SK-N-SH treated with all-trans-retinoic acid at 6 μM for 48 hours (cell line): ENCODE data around the gene PLXDC2.
"Not testable (repeated sequence)": the region's sequence is repeated elsewhere in the genome, so short reads cannot be mapped to it uniquely, and the experiment has no call there.

Experiments
- BACH2 ChIP-seq: fragments of 250-450 bp; sonication (Bioruptor Pico); IDR thresholded peaks from 2 replicates; pipeline ENCODE4 v1.9.0; 2021; ENCODE audit warnings: mild to moderate bottlenecking, borderline replicate concordance
- TOX ChIP-seq: fragments of 250-450 bp; sonication (Bioruptor Pico); IDR thresholded peaks from 2 replicates; pipeline ENCODE4 v1.8.0; 2021; ENCODE audit warnings: mild to moderate bottlenecking, moderate library complexity, borderline replicate concordance
- ZFP3 ChIP-seq: fragments of 250-450 bp; sonication (Bioruptor Pico); IDR thresholded peaks from 2 replicates; pipeline ENCODE4 v1.5.0; 2020; ENCODE audit warnings: mild to moderate bottlenecking, moderate library complexity
- ZFP30 ChIP-seq: fragments of 450-650 bp; formaldehyde crosslinking; IDR thresholded peaks from 2 replicates; pipeline ENCODE4 v1.5.0; 2022; ENCODE audit warnings: mild to moderate bottlenecking, moderate library complexity
- ZNF70 ChIP-seq: fragments of 450-650 bp; formaldehyde crosslinking; IDR thresholded peaks from 2 replicates; pipeline ENCODE4 v1.5.0; 2020; ENCODE audit warnings: mild to moderate bottlenecking, moderate library complexity
- TF ChIP-seq, protein P1 (sequence below): fragments of 250-450 bp; sonication (Bioruptor Pico); IDR thresholded peaks from 2 replicates; pipeline ENCODE4 v1.5.1; 2020; ENCODE audit warnings: low read depth, mild to moderate bottlenecking, moderate library complexity

DNA sequence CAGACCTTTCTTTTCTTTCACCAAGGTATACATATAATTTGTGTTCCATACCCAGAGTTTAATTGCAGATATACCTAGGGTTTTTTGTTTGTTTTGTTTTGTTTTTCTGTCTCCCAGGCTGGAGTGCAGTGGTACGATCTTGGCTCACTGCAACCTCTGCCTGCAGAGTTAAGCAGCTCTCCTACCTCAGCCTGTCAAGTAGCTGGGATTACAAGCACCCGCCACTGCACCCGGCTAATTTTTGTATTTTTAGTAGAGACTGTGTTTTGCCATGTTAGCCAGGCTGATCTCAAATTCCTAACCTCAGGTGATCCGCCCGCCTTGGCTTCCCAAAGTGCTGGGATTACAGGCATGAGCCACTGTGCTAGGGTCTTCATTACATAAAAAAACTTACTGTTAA, 228.9 kb downstream of the PLXDC2 start:
- not testable (repeated sequence) for TF ChIP-seq ZFP3, TOX, ZNF70, ZFP30, BACH2 (CRISPR knock-in tag)
- TF ChIP-seq, protein P1, sequence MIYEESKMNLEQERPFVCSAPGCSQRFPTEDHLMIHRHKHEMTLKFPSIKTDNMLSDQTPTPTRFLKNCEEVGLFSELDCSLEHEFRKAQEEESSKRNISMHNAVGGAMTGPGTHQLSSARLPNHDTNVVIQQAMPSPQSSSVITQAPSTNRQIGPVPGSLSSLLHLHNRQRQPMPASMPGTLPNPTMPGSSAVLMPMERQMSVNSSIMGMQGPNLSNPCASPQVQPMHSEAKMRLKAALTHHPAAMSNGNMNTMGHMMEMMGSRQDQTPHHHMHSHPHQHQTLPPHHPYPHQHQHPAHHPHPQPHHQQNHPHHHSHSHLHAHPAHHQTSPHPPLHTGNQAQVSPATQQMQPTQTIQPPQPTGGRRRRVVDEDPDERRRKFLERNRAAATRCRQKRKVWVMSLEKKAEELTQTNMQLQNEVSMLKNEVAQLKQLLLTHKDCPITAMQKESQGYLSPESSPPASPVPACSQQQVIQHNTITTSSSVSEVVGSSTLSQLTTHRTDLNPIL (CRISPR knock-in tag) = not testable (repeated sequence)
